Stimulated activated CD4-positive, alpha-beta T cell treated with anti-CD3 and anti-CD28 coated beads, Interleukin-12 subunit alpha, Interleukin-12 subunit beta, amount 100 ng/mL, for 48 hours (primary cell): Measurements from ENCODE around the gene TSPEAR.
"Not testable (repeated sequence)": the region's sequence is repeated elsewhere in the genome, so short reads cannot be mapped to it uniquely, and the experiment has no call there.

Source experiments
- DNase-seq, 3 donors: peaks; one replicate each; pipeline ENCODE4 v3.0.0-alpha.2; 2020; ENCODE audit warnings: low read depth in 2 of 3, low spot score in 1 of 3

Gene TSPEAR

DNA sequence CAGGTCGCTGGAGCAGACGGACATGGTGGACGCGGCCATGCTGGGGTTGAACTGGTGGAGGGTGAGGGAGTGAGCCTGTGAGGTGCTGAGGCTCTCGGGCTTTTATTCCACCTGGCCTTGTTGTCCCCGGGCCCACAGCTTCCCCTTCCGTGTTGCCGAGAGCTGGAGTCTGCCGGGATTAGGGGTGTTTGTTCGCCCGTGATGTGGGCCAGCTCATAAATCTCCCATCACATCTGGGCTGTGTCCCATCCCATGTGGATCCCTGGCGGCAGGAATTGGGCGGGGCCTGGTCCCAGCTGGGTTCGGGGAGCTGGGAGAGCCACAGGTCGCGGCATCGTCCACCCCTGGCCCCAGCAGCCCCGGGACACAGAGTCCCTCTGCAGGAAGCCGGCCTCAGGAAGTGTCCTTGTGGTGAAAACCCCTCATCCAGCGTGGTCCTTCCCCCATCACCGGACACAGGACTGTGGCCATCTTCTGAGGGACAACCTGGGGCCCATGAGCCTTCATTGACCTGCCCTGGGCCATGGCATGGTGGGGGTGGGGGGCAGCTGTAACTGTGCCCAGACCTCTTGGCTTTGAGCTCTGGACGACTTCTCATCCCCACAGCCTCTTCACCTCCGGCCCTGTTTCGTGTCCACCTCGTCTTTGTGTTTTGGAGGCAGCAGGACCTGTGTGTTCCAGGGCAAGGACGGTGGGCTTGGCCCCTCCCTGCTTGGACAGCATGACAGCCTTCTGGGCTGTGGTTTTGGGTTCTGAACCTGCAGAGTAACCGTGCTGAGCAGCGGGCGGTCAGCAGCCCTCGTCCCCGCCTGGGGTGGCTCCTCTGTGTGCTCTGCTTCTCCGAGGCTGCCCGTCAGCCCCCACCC is 118.7 kb downstream of the TSPEAR start, which contains the start of gene KRTAP10-6:
TSS of gene KRTAP10-6 (minus strand) at position 60 of the 866 bp plus-strand sequence. CDS start at position 39, 21 bp downstream.
- DNase-seq, result no peak

DNA sequence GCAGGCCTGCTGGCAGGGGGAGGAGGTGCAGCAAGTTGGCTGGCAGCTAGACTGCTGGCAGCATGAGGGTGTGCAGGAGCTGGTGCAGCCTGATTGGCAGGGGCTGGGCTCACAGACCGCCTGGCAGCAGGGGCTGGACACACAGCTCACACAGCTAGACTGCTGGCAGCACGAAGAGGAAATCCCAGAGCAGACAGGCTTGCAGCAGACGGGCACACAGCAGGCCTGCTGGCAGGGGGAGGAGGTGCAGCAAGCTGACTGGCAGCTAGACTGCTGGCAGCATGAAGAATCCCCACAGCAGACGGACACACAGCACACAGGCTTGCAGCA is 119.6 kb downstream of the TSPEAR start:
- not testable (repeated sequence) for DNase-seq

DNA sequence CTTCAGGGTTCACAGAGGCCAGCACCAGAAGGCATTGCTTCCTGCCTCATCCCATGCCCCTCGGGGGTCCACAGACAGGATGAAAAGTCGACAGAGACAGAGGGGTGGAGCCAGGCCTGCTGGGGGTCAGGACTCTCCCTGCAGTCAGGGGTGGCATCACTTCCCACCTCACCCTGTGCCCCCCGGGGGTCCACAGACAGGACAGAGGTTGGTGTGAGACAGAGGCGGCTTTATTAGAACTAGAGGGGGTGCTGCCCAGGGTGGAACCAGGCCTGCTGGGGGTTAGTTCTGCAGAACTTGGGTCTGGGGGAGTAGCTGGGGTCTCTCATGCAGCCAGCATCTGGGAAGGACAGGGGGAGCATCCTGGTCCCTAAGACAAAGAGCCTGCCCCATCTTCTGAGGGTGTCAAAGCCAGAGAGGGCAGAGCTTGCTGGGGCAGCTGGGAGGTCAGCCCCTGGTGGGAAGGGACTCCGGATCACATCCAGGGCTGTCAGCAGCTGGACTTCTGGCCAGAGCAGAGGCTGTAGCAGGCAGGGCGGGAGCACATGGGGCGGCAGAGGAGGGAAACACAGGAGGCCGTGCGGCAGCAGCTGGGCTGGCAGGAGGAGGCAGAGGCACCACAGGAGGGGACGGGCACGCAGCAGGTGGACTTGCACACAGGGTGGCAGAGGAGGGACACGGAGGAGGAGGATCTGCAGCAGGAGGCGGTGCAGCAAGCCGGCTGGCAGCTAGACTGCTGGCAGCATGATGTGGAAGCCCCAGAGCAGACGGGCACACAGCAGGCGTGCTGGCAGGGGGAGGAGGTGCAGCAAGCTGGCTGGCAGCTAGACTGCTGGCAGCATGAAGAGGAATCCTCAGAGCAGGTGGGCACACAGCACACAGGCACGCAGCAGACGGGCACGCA is 120.2 kb downstream of the TSPEAR start:
- DNase-seq, result not testable (repeated sequence)

DNA sequence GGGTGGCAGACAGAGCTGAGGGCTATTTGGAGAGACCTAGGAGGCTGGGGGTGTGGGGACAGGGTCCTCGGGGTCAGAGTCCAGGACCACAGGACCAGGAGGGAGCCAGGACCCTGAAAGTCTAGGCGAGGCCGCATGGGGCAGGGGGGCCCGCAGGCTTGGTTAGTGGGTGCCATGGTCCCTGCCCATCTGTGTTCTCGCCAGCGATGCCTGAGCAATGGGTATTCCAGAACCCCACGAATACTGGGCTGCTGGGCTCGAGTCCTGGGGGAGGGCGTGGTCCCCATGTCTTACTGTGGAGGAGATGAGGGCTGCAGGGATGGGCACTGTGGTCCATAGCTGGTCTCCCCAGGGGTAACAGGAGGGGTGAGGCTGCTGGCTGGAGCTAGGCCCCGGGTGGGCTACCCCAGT is 121.1 kb downstream of the TSPEAR start:
- no peak for DNase-seq

DNA sequence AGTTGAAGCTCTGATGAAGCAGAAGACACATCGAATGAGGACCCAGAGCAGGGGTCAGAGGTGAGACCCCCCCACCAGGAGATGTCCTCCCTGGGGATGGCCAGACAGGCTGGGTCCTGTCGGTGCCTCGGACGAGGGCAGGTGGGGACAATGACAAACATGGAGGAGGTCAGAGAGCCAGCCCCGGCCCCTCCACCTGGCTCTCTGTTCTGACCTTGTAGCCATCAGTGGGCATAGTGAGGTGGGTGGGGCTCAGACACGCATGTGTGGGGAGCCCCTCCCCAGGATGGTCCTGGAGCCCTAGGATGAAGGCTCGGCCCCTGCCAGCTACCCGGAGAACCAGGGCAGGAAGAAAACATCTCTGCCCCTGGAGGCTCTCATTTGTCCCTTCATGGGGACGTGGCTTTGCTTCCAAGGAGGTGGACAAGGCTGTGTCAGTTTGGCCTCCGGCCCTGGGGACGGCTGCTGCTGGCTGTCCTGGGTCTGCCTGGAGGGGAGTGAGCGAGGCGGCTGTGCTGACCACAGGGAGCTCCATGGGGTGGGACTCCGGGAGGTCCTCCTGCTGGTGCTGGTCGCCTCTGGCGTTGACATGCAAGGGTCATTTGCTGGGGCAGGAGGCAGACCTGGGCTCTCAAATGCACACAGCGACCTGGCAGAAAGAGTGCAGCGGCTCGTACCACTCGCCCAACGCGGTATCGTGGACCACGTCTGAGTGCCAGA is 121.6 kb downstream of the TSPEAR start:
- DNase-seq, result no peak

DNA sequence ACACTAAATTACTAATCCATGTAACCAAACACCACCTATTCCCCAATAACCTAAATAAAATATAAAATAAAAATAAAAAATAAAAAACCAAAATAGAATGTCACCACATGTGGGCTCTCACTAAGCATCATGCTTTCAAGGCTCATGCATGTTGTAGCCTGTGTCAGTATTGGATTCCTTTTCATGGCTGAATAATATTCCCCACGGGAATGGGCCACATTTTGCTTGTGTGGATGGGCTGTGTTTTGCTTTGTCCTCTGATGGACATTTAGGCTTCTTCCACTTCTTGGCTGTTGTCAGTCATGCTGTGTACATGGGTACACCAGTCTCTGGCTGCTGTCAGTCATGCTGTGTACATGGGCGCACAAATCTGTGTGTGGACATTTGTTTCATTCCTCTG is 122.3 kb downstream of the TSPEAR start:
- no peak for DNase-seq

DNA sequence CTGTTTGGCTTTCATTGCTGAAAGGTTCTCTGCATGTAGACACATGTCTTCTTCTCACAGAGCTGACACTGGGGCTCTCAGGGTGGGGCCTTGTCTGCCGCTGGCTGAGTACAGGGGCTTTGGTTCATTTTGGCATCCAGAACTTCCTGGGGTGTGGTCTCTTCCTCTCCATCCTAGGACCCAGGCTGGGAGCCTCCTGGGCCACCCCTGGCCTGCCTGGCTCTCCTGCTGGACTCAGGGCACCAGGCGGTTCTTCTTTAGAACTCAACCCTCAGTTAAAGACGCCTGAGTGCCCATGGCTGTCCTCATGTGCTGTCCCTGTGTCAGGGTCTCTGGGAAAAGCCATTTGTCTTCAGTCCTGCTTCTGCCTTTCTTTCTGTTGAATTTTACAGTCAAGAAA is 125.5 kb downstream of the TSPEAR start:
- no peak for DNase-seq

DNA sequence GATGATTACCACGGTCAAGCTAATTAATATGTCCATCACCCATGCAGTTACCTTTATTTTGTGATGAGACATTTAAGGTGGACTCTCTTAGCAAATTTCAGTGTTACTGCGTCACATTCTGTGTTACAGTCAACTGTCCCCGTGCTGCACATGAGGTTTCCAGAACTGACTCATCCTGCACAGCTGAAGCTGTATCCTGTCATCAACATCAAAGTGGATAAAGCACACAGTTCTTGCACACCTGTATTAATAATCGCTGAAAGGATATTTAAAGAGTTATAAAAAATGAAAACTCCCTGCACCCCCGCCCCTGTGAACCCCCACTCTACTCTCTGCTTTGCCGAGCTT is 127.6 kb downstream of the TSPEAR start:
- DNase-seq, result peak; percentile 9 to 21 (median 21)

DNA sequence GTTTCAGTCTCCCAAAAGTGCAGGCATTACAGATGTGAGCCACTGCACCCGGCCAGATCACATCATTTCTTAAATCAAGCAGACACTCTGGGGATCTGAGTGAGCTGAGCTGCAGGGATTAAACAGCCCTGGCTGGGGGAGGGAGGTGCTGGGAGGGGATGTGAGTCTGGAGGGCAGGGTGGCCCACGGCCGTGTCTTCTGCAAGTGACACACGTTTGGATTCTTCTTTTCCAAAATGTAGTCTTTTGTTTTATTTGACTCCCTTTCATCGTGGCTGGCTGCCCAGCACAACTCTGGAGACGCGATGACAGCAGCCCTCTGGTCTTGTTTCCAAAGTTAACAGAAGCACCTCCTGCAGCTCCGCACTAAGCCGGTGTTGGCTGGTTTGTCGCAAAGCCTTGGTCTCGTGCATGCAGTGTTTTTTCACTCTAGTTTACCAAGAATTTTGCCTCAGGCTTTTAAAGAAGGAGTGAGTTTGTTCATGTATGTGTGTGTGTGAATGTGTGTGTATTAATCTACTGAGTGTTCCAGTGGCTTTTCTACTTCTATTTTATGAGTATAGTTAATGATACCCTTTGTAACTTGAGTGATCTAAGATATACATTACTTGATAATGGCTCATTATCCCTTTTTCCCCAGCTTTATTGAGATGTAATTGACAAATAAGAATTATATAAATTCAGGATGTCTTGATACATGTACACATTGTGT is 128.1 kb downstream of the TSPEAR start:
- no peak for DNase-seq

DNA sequence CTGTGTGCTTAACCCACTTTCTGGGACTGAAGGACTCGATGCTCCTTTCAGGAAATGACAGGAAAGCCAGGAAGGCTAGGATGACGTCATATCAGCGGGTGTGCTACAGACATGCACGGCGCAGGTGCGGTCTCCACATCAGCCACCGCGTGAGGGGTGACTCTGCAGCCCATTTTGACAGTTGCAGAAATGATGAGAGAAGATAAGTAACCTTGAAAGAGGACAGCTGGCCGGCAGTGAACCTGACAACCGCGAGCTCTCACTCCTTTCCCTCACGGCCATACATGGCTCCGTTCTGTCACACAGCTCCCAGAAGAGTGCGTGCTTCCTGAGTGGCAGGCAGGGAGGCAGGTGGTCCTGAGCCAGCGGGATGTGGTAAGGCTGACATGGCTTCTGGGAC is 129.3 kb downstream of the TSPEAR start:
- DNase-seq, result no peak

DNA sequence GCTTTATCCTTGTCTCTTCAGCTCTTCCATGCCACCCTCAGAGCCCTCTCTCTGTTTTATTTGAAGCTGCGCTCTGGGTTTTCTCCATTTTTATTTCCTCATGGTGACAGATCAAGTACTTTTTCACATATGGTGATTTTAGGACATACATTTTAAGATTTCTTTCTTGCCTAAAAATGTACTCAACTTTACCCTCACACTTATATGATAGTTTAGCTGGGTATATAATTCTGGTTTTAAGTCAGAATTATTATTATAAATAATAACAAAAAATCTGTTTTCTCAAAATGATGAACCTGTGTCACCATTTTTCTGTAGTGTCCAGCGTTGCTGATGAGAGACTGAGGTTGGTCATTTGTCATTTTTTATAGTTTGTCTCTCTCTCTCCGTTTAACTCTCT is 130.2 kb downstream of the TSPEAR start:
- no peak for DNase-seq

DNA sequence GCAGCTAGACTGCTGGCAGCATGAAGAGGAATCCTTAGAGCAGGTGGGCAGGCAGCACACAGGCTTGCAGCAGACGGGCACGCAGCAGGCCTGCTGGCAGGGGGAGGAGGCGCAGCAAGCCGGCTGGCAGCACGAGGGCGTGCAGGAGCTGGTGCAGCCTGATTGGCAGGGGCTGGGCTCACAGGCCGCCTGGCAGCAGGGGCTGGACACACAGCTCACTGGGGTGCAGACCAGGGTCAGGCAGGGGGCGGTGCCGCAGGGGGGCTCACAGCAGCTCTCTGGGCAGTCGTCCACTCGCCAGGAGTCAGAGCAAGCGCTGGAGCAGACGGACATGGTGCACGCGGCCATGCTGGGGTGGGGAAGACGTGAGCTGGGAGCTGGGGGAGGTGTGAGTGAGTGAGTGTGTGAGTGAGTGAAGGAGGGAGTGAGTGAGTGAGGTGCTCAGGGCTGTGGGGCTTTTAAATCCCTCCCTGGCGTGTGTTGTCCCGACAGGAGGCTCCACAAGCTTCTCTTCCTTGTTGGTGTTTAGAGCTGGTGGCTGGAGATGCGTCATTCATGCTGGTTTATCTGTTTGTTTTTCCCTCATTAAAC is 131.0 kb downstream of the TSPEAR start, which contains the start of gene KRTAP10-5:
TSS of gene KRTAP10-5 (minus strand) at position 374 of the 591 bp plus-strand sequence. CDS start at position 348, 26 bp downstream.
- not testable (repeated sequence) for DNase-seq

DNA sequence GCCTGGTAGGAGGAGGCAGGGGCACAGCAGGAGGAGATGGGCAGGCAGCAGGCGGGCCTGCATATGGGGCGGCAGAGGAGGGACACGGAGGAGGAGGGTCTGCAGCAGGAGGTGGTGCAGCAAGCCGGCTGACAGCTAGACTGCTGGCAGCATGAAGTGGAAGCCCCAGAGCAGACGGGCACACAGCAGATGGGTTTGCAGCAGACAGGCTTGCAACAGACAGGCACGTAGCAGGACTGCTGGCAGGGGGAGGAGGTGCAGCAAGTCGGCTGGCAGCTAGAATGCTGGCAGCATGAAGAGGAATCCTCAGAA is 131.6 kb downstream of the TSPEAR start:
- DNase-seq, result no peak

DNA sequence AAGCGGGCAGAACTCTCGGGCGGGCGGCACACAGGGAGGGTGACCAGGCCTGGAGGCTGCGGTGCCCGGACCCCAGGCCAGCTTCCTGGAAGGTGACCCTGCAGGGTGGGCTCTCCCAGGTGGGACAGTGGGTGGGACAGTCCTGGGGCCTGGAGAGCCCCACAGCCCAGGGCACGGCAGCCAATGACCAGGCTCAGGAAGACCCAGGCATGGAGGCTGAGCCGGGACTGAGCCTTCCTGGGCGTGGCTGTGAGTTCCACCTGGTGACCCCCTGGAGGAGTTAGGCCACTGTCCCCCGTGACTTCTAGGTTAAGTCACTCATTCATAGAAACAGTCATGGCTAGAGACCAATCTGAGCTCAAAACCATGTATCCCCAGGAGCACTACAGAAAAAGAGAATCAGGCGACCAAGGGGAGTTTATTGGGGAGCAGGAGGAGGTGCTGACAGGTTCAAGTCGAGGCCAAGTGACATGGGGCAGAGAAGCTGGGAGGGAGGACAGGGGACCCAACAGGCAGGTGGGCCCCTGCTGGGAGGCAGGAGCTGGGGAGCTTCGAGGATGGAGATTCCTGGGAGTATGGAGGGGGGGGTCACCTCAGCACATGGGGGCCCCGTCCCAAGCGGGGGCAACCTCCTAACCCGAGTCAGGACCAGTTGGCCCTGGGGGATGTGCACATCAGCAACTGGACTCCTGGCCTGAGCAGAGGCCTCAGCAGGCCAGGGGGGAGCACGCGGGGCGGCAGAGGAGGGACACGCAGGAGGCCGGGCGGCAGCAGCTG is 132.1 kb downstream of the TSPEAR start:
- DNase-seq, result no peak

DNA sequence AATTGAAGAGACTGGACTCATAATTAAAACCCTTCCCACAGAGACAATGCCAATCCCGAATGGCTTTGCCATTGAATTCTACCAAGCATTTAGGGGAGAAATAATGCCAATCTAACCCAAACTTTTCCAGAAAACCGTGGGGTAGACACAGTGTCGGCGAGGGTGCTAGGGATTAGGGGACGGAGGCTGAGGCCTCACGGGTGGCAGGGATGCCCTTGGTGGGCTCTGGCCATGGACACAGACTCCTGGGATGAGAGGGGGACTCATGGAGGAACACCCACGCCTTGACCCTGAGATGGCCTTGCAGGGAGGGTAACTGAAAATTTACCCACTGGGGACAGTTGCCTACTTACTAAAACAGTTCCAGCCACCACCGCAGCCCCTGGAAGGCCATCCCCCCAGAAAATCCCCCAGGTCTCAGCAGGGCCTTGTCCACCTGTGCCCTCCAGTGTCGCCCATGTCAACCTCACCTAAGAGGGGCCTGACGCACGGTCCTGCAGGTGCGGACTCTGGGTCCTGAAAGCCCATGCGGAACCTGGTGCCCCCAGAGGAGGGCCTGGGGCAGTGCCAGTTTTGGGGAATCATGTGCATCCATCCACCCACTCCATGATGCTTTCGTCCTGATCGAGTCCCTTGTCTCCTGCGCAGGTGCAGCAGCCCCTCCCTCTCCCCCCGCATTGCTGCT is 132.9 kb downstream of the TSPEAR start:
- DNase-seq, result no peak

DNA sequence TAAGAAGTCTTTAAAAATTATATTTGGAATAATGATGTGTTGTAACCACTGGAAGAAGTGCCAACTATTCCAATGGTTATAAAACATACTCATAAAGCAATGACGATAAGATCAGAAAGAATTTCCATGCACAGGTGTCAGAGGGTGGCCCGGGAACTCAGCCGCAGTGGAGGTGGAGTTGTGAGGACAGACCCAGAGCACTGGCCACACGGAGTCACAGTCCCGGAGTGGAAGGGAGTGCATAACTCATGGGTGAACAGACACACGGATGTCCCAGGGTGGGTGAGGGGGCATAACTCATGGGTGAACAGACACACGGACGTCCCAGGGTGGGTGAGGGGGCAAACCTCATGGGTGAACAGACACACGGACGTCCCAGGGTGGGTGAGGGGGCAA is 135.3 kb downstream of the TSPEAR start:
- no peak for DNase-seq

DNA sequence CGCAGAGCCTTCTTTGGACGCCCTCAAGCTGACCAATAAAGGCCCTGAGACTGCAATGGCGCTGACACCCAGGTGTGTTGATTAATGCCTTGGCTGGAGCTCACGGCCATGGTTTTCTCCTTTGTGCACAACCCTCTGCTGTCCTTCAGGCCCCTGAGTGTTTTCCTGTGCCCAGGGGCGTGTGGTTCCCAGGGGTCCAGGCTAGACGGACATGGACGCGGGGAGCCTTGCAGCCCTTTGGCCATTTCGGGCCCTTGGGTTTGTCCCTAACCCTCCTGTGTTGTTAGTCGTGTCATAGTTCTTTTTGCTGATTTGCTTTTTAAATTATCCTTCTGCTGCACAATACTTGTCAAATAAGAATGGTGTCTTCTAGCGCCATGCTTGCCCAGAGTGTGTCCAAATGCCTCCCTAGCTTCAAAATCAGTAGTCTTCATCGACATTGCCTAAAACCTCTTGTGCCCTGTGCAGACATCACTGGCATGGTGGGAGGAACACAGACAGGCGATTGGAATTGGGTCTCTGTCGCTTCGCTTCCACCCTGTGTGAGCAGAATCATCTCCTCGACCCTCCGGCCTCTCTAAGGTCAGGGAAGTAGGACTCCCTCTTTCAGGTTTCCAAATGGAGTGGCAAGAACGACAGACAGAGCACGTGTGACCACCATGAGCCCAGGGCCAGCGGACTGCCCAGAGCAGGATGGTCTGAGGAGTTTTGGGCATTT is 135.9 kb downstream of the TSPEAR start:
- DNase-seq, result no peak

DNA sequence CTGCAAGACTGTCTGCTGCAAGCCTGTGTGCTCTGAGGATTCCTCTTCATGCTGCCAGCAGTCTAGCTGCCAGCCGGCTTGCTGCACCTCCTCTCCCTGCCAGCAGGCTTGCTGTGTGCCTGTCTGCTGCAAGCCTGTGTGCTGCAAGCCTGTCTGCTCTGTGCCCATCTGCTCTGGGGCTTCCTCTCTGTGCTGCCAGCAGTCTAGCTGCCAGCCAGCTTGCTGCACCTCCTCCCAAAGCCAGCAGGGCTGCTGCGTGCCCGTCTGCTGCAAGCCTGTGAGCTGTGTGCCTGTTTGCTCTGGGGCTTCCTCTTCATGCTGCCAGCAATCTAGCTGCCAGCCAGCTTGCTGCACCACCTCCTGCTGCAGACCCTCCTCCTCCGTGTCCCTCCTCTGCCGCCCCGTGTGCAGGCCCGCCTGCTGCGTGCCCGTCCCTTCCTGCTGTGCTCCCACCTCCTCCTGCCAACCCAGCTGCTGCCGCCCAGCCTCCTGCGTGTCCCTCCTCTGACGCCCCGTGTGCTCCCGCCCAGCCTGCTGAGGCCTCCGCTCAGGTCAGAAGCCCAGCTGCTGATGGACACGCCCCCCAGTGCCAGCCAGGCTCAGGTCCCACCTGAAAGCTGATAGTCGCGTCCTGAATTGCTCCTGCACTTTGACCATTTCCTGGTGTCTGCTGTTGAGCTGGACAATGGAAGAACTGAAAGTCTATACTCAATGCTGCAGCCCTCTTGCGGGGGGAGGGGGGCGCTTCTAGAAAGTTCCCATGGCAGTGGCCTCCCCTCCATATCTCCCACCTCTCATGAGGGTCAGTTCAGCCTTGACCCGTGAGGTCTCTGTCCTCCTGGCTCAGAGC is 136.7 kb downstream of the TSPEAR start:
- no peak for DNase-seq
